PC-9 (cell line): ENCODE measurements around the gene SLC17A1. TPM values are rescaled to one million over a fixed set of nuclear protein-coding genes. Genes with fewer than 3 reads are reported as not detected.

Experiments used
- BruUV-seq: library from RNA; stranded (reverse); fragments of 400-500 nt; replicated peaks from 2 replicates; lab custom pipeline; 2021; lab: Mats Ljungman, UMichigan
- CTCF ChIA-PET: fragments of 300-600 bp; sonication (Branson Sonifier 250); formaldehyde crosslinking; loops from one replicate; lab custom pipeline; 2022; ENCODE audit warnings: antibody characterized with exemption; lab: Charles Lee
- POLR2A ChIA-PET: fragments of 300-600 bp; sonication (Branson Sonifier 250); formaldehyde crosslinking; loops from one replicate; lab custom pipeline; 2022; ENCODE audit warnings: antibody characterized with exemption; ENCODE audit not compliant: unreplicated experiment; lab: Charles Lee
- DNase-seq, 2 experiments: peaks; one replicate each; pipeline versions ENCODE4 v3.0.0 to v3.0.0-alpha.2; 2015 to 2022; ENCODE audit warnings: mixed read lengths in 1 of 2
- H2AFZ ChIP-seq: fragments of 200-600 bp; sonication (generic); 2 replicates; pipeline ENCODE4 v1.8.1; 2017; ENCODE audit warnings: antibody characterized with exemption
- H3F3A ChIP-seq: fragments of 200-600 bp; sonication (generic); 2 replicates; pipeline ENCODE4 v1.8.1; 2017; ENCODE audit warnings: antibody characterized with exemption, mild to moderate bottlenecking, low read depth; ENCODE audit not compliant: insufficient read depth
- H3K27ac ChIP-seq: fragments of 200-600 bp; sonication (generic); 2 replicates; pipeline ENCODE4 v1.6.1; 2016; ENCODE audit warnings: mixed run types
- H3K27me3 ChIP-seq: fragments of 200-600 bp; sonication (generic); 2 replicates; pipeline ENCODE4 v1.6.1; 2016; ENCODE audit warnings: low read depth, mixed run types; ENCODE audit not compliant: insufficient read depth
- H3K36me3 ChIP-seq: fragments of 200-600 bp; sonication (generic); 2 replicates; pipeline ENCODE4 v1.6.1; 2016; ENCODE audit warnings: low read depth, mixed run types
- H3K4me1 ChIP-seq: fragments of 200-600 bp; sonication (generic); replicated peaks from 2 replicates; pipeline ENCODE4 v1.6.1; 2016; ENCODE audit warnings: mixed run types; ENCODE audit not compliant: insufficient read depth
- H3K4me2 ChIP-seq: fragments of 200-600 bp; sonication (generic); 2 replicates; pipeline ENCODE4 v1.6.1; 2017; ENCODE audit warnings: mixed run types
- H3K4me3 ChIP-seq: fragments of 200-600 bp; sonication (generic); 2 replicates; pipeline ENCODE4 v1.6.1; 2016; ENCODE audit warnings: mixed run types
- H3K79me2 ChIP-seq: fragments of 200-600 bp; sonication (generic); 2 replicates; pipeline ENCODE4 v1.6.1; 2017; ENCODE audit warnings: low read depth, mixed run types
- H3K9me2 ChIP-seq: fragments of 200-600 bp; sonication (generic); 2 replicates; pipeline ENCODE4 v1.8.1; 2017; ENCODE audit warnings: mild to moderate bottlenecking; ENCODE audit not compliant: insufficient read depth
- H3K9me3 ChIP-seq: fragments of 200-600 bp; sonication (generic); 2 replicates; pipeline ENCODE4 v1.8.1; 2016; ENCODE audit warnings: low read depth; ENCODE audit not compliant: insufficient read depth
- H4K20me1 ChIP-seq: fragments of 200-600 bp; sonication (generic); 2 replicates; pipeline ENCODE4 v1.8.1; 2017; ENCODE audit not compliant: insufficient read depth
- CTCF ChIP-seq: fragments of 200-600 bp; sonication (generic); conservative IDR thresholded peaks from 2 replicates; pipeline ENCODE4 v1.6.1; 2017; ENCODE audit warnings: mixed run types, antibody characterized with exemption, mild to moderate bottlenecking, moderate library complexity
- EZH2 ChIP-seq: fragments of 200-600 bp; sonication (generic); IDR thresholded peaks from 2 replicates; pipeline ENCODE4 v1.8.0; 2017; ENCODE audit warnings: antibody characterized with exemption, low read depth
- intact Hi-C: fragments of 100-400 bp; cut with micrococcal nuclease; formaldehyde crosslinking; loops from one replicate; pipeline ENCODE4 v1.10.0; 2022; ENCODE audit not compliant: unreplicated experiment
- total RNA-seq: library from RNA; stranded (reverse); gene quantifications from 2 replicates; pipeline ENCODE4 v1.2.3, GENCODE V29; 2021

SLC17A1 gene
- total RNA-seq, 1 experiment from 2014 or later: not detected

GRCh38 chr6:25875926-25876602, 44.2 kb upstream of the SLC17A1 start:
- H3K4me2 ChIP-seq: no peak overlapping the region
- H3K79me2 ChIP-seq: no peaks in the 10 kb centered on the region
- H4K20me1 ChIP-seq: no peaks in the 10 kb centered on the region
- intact Hi-C loops: no loop called here
- TF ChIP-seq CTCF: no peak
- no peak for TF ChIP-seq EZH2
- POLR2A ChIA-PET: interaction anchor here (0.5 kb wide), 1 partner anchor 1031 kb away, joined by 3 read pairs; no protein-coding TSS in a partner anchor
- H2AFZ ChIP-seq: no peak overlapping the region
- H3K27me3 ChIP-seq: no peaks in the 10 kb centered on the region
- no peak overlapping the region for H3K27ac ChIP-seq
- no peaks in the 10 kb centered on the region for H3K9me2 ChIP-seq
- H3F3A ChIP-seq: no peaks in the 10 kb centered on the region
- no peak for DNase-seq
- H3K4me1 ChIP-seq: no peaks in the 10 kb centered on the region
- no TSS peak for BruUV-seq
- H3K36me3 ChIP-seq: no peaks in the 10 kb centered on the region
- no peak overlapping the region for H3K4me3 ChIP-seq
- H3K9me3 ChIP-seq: no peaks in the 10 kb centered on the region
- CTCF ChIA-PET: interaction anchor here (0.6 kb wide), 1 partner anchor 10 kb away, joined by 3 read pairs; no protein-coding TSS in a partner anchor

GRCh38 chr6:25875563-25875905, 43.7 kb upstream of the SLC17A1 start:
- Histone ChIP-seq H2AFZ (no peak overlapping the region), H3K4me1 (no peaks in the 10 kb centered on the region), H3K9me2 (no peaks in the 10 kb centered on the region), H3K36me3 (no peaks in the 10 kb centered on the region), H3K4me3 (no peak overlapping the region), H3K79me2 (no peaks in the 10 kb centered on the region), H3F3A (no peaks in the 10 kb centered on the region), H3K27ac (no peak overlapping the region), H3K9me3 (no peaks in the 10 kb centered on the region), H3K27me3 (no peaks in the 10 kb centered on the region), H3K4me2 (no peak overlapping the region), H4K20me1 (no peaks in the 10 kb centered on the region)
- intact Hi-C loops: no loop called here
- TF ChIP-seq CTCF: no peak
- no peak for TF ChIP-seq EZH2
- no peak for DNase-seq
- ChIA-PET CTCF (no interaction called here), POLR2A (interaction anchor here (0.6 kb wide), 1 partner anchor 99 kb away, joined by 5 read pairs; no protein-coding TSS in a partner anchor)
- BruUV-seq: no TSS peak

- no peak overlapping the region for H3K4me2 ChIP-seq
- BruUV-seq: no TSS peak
- intact Hi-C loops: no loop called here
- H3K9me2 ChIP-seq: no peaks in the 10 kb centered on the region
- no peaks in the 10 kb centered on the region for H3K9me3 ChIP-seq
- H3K36me3 ChIP-seq: no peaks in the 10 kb centered on the region
- H2AFZ ChIP-seq: no peak overlapping the region
- no peaks in the 10 kb centered on the region for H3K27me3 ChIP-seq
- no peak for TF ChIP-seq EZH2
- TF ChIP-seq CTCF: no peak
- ChIA-PET CTCF (no interaction called here), POLR2A (interaction anchor here (0.6 kb wide), 1 partner anchor 98 kb away, joined by 5 read pairs; no protein-coding TSS in a partner anchor)
- H3K4me3 ChIP-seq: no peak overlapping the region
- no peaks in the 10 kb centered on the region for H3K79me2 ChIP-seq
- H3K4me1 ChIP-seq: no peaks in the 10 kb centered on the region
- H3F3A ChIP-seq: no peaks in the 10 kb centered on the region
- no peaks in the 10 kb centered on the region for H4K20me1 ChIP-seq
- no peak overlapping the region for H3K27ac ChIP-seq
- no peak for DNase-seq
These were observed 43.1 kb upstream of the SLC17A1 start for GRCh38 chr6:25874822-25875562.
